HG03571 (cell line): Measurements from ENCODE around the gene NEK7.
"Not testable (repeated sequence)": the region's sequence is repeated elsewhere in the genome, so short reads cannot be mapped to it uniquely, and the experiment has no call there.

Experiments
- ATAC-seq: cut with Tn5 transposase; IDR thresholded peaks from one replicate; pipeline ENCODE4 v1.9.1; 2021; ENCODE audit not compliant: unreplicated experiment

Gene NEK7

DNA sequence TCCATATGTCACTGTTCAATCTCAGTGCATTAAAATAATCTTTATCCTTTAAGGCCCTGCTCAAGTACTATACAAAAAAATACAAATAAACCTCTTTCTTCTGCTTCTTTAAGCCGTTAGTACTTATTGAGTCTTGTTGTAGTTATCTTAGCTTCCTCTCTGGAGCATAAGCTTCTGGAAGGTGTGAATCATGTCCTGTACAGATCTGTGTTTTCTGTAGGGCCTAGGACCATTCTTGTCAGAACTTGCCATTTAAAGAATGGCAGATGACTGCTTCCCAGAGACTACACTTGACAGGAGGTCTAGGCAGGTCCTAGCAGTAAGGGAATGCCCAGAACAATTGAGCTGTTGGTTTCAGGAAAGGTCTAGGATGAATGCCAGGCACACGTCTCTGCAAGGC is 12.9 kb downstream of the NEK7 start:
- ATAC-seq, result no peak

DNA sequence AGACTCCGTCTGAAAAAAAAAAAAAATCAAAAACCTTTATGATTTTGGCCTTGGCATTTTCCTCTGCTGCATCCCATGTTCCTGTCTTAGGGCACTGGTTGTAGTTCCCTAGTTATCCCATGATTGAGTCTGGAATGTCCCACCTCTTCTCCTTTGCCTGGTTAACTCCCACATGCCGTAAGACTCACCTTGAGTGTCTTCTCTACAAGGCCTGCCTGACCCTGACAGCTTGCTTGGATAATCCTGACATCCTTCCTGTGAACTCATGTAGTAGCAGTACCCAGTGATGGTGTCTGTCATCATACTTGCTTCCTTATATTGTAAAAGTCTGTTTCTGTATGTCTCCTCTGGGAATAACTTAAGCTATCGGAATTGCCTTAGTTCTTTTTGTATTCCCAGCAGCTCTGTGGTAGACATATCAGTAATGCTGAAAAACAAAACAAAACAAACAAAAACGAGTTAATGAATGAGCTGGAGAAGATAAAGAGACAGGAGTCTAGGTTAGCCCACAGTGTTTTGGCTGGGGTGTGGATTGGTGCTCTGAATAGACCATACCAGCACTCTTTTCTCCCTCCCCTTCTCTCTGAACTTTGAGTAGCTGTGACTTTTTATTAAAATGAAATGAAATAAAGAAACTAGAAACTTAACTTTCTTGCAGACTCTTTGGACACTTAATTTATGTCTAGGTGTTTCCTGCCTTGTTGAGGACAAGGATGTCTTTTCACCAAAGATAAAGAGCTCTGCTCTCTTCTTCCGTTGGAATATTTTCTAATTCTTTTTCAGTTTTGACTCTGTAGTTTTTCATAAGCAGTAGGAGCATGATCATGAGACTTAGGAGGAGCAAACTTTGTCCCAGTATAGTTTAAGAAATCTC is 15.1 kb downstream of the NEK7 start:
- no peak for ATAC-seq

DNA sequence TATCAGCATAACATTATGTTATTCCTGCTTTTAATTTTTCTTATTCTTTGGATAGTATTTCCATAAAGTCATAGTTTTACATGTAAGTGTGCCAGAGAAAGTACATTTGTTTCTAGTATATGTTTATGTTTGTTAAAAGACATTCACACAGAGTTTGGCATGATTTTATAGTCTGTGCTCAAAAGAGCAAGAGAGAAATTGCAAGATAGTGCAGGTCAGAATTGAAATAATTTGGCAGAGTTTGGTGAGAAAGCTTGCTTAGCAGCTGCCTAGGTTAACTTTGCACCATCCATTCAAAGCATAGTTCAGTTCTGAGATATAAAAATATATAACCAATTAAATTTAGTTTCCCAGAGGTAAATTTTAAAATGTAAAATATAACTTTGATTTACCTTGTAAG is 17.0 kb downstream of the NEK7 start:
- no peak for ATAC-seq

DNA sequence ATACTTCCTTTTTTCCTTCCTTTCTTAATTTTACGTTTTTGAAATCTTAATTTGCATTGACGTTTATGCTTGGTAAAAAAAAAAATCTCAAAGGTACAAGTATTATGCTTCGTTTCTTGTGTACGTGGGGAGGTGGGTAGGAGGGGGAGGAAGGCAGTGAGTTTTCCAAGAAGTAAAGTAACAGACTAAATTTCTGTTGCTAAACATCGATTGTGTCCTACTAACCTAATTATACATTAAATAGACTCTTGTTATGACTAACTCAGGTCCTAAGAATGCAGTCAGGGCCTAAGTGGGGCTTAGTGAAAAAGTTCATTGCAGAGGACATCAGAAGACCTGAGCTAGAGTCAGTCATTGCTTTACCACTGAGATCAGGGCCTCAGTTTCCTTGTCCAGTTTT is 17.5 kb downstream of the NEK7 start:
- peak; percentile 47 for ATAC-seq

DNA sequence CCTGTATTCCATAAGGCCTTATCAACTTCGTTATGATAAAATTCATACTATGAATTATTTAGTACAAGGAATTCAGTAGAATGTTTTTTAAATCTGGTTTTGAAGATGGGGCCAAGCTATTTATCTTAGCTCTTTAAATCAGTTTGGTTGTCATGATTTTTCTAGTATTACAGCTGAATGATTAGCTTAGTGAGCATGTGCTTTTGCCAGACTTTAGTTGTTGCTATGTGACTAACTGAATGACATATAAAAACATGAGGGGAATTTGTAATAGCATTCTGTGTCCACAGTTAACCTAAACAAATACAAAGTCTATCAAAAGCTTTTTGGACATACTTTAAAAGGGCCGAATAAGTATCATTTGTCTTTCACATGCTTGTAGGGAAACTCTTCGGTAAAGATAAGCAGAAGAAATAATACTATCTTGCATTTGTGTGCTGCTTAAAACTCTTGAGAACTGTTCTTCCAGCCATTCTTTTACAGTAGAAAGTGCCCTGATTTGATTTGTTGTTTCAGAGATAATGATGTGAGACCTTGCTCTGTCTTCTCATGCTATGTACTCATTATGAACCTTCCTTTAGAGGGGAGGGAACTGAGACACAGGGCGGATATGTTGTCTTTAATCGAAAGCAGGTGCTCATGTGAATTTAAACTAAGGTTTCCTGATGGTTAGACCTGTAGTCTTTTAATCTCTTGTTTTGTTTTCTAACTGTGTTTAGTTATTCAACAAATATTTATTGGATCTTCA is 18.8 kb downstream of the NEK7 start:
- ATAC-seq, result peak; percentile 88

DNA sequence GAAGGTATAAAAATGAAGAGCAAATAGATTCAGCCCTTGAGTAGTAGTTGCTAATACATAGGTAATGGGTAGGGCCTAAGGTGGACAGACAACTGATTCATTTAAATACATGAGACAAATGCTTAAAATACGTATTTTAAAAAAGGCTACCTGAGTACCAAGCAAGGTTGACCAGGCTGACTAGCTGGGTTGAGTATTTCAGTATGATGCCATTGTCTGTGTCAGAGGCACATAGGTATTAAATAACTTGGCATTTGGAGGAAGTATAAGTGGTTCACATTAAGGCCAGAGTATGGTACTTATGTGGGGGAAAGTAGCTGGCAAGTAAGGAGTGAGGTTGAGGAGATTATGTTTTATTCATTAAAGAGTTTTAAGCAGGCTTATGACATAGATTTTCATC is 19.4 kb downstream of the NEK7 start:
- peak; percentile 8 for ATAC-seq

DNA sequence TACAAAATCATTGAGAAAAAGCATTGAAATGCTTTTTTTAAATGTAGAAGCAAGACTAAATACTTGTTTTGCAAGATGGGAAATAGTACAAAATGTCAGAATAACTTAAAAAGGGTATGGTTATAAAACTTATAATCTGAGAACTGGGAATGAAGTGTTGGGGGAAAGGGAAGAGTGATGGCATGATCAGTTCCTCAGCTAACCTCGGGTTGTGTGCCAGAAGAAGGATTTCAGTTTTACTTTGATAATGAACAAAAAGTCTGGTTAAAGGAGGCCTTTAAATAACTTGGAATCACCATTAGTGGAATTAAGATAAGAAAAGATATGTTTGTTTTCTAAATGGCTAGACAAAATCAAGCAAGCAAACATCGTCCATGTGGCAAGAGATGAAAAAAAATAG is 20.7 kb downstream of the NEK7 start:
- ATAC-seq, result no peak

DNA sequence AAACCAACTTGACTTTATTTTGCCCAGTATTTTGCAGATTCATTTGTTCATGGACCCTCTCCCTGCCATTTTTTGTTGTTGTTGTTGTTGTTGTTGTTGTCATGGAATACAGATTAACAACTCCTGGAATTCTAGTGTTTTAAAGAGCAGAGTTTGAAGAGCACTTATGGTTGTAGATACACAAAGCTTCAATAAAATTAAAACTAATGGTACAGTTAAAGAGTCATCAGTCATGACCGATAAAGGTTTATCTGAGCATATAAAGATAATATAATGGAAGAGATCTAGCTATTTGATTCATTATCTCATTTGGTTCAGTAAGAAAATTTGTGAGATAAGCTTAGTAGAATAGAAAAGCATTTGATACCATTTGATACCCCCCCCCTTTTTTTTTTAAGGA is 21.8 kb downstream of the NEK7 start:
- ATAC-seq, result no peak

DNA sequence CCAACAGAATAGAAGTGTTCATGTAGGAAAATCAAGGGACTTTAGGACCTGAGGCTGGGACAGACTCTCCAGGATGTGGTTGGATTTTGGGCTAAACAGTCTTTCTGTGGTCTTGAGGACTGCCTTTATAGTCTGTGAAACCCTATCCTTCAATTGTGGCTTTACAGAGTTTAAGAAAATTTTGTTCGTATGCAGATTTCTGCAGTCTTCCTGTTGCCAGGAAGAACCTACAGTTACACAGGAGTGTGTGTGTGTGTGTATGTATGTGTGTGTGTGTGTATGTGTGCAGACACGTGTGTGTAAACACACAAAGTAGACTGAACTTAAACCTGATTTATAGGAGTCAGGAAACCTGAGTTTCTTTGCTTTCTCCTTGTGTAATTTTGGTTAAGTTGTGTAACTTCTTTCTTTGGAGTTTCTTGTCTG is 22.8 kb downstream of the NEK7 start:
- peak; percentile 41 for ATAC-seq

DNA sequence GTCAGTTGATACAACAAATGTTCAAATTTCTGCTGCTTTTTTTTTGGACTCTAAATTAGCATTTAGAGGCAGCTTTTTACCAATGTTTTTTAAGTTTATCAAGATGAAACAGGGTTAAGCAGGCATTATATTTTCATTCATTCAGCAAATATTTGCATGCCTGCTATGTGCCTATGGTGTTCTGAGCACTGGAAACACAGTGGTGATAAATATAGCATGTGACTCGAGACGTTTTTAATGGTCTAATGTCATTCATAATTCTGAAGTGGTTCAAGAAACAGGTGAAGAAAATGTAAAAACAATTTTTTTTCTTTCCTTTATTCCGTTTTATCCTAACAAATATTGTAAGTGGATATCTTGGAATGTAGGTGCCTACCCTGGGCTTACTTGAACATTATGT is 26.8 kb downstream of the NEK7 start:
- ATAC-seq, result no peak

DNA sequence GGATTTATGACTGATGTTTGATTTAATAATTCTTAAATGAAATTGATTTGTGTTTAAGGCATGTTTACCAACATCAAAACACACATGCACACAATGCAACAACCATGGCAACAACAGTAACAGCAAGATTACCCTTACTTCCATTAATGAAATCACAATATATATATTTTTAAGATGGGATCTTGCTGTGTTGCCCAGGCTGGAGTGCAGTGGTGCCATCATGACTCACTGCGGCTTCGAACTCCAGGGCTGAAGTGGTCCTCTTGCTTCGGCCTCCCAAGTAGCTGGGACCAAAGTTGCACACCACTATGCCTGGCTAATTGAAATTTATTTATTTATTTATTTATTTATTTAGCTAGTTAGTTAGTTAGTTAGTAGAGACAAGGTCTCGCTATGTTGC is 27.7 kb downstream of the NEK7 start:
- no peak for ATAC-seq

DNA sequence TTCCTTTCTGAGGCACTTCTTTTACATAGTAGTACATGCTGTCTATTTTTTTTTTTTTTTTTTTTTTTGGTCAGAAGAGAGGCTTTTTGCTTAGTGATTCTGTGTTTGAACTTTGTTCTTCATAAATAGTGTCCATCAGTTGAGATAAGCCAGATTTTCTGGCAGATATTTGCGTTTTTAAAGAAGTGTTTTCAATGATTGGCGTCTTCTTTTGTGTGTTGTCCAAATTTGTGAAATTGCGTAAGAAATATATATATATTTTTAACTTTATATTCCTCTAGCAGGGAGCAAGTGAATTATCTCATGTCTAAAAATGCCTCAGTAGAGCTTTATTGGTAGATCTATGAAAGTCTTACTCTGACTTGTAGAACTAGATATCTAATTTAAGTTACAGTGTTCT is 28.3 kb downstream of the NEK7 start:
- ATAC-seq, result no peak

DNA sequence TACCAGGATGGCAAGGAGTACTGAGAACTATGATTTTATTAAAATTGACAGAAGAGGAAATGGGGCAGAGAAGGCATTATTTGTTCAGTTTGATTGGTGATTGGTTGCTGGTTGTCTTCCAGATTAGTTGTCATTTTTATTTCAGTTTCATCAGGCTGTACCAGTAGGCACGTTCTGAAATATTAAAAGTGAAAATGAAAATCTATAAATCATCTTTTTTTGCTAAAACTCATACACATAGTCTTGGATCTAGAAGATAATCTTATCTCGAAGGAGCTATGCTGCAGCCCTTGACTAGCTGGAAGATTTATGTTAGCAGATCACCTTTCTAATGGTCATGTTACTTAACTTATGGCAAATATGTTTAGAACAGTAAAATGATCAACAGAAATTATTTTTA is 29.0 kb downstream of the NEK7 start:
- ATAC-seq, result peak; percentile 50

DNA sequence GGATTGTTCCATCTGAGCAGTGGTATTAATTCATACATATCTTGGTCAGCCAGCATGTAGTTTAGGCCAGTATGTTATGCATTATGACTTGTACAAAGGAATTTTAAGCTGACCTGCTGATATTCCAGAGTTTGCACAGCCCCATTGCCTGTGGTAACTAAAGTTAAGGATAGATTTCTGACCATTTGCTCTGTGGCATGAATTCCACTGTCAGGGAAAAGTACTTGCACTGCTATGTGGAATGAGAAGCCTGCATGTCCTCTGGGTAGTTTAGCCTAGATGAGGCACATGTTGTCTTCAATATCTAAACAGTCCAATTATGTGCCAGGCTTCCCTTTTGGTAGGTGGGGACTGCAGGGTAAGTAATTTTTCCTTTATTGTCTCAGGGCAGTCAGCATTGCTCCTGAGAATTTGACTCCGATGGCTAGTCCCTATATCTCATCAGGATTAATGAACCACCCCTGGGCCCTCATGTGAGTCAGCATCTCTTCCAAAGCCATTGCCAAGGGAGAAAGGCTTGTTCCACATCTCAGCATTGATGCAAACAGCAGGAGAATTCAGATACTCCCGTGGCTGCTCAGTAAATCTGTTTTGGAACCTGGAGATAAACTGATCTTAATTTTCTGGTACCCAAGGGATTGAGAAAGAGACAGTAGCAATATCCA is 30.2 kb downstream of the NEK7 start:
- ATAC-seq, result no peak

DNA sequence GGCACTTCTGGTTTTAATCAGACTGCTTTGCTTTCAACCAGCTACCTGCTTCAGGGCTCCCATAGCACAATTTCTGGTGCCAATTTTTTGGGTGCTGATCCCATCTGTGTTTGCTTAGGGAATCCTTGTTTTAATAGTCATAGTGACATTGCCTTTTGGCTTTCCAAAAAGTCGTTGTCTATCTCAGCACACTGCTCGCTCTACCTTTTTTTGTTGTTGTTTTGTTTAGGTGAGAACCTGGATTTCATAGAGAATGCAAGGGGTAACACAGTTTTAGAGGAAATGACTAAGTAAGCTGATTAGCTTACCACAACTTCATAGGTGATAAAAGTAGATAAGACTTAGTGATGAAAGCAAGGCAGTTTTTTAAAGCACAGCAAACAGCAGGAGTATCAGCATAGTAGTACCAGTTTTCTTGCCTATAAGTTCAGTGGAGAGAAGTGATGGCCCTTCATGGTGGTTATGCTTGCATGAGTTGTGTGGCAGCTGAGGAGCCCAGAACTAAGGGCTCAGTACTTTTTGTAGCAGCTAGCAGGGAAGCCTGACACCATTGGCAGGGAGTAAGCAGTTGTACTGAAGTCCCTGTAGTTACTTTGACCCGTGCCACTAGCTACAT is 31.3 kb downstream of the NEK7 start:
- no peak for ATAC-seq

DNA sequence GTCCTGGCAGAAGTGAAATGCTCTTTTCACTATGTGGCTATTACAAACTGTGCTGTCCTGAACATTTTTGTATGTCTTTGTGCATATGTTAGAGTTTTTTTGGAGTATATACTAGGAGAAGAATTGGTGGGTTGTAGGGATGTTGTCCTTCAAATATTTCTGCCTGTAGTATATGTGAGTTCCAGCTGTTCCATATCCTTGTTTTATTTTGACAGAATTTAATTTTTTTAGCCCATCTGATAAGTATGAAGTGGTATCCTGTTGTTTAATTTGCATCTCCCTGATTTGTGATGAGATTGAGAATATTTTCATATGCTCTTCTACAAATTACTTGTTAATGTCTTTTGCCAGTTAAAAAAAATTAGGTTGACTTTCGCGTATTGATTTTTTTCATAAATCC is 34.3 kb downstream of the NEK7 start:
- ATAC-seq, result no peak

DNA sequence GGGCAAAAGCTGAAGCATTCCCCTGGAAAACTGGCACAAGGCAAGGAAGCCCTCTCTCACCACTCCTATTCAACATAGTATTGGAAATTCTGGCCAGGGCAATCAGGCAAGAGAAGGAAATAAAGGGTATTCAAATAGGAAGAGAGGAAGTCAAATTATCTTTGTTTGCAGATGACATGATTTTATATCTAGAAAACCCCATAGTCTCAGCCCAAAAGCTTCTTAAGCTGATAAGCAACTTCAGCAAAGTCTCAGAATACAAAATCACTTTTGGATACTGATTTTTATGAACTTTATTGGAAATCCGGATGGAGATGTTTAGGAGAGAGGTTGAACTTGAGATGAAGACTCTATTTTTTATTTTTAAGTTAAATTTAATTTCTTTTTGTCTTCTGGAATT is 37.1 kb downstream of the NEK7 start:
- not testable (repeated sequence) for ATAC-seq

DNA sequence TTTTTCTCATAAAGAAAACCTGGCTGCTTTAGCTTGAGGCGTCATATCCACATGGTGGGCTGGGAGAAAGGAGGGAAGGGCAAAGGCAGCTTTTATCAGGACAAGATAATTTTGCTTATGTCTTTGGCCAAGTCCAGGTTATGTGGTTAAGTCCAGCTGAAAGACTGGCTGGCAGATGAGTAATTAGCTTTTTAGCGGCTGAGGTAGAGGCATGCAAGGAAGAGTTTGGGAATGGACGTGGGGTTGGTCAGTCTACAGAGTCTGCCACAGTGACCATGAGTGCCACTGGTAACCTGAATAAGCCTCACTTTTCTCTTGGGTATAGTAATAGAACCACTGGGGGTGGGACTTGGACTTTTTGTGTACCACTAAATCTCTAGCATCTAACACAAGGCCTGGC is 39.8 kb downstream of the NEK7 start:
- ATAC-seq, result no peak

DNA sequence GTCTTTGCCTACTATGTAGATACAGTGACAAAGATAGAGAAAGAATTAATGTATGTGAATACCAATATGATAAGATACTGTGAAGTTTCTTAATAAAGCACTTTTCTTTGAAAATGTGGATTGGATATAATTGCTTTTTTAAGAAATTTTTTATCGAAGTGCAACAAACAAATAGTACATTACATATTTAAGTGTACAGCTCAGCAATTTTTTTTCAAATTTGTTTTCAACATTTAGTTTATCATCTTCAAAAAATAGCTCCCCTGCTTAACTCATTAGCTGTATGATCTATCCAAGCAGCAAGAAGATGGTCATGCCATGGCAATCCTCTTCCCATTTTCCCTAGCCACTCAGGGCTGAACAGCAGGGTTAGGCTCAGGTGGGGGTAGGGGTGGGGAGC is 40.5 kb downstream of the NEK7 start:
- ATAC-seq, result no peak

DNA sequence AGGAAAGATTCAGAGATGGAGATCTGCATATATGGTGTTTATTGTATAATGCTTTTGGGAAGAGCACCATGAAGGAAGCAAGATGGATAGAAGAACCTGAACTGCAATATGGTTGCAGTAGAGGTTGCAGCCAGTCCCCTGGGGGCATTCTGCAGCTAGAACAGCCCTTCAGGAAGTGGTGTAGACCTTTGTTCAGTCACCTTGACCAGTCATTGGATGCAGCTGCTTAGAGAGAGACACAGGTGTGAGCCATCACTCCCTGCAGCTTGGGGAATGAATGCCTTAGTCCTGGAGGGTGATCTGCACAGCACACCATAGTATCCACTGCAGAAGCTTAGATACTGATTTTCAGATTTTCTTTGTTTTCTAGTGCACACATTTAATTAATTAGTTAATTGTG is 42.3 kb downstream of the NEK7 start:
- ATAC-seq, result peak; percentile 73

DNA sequence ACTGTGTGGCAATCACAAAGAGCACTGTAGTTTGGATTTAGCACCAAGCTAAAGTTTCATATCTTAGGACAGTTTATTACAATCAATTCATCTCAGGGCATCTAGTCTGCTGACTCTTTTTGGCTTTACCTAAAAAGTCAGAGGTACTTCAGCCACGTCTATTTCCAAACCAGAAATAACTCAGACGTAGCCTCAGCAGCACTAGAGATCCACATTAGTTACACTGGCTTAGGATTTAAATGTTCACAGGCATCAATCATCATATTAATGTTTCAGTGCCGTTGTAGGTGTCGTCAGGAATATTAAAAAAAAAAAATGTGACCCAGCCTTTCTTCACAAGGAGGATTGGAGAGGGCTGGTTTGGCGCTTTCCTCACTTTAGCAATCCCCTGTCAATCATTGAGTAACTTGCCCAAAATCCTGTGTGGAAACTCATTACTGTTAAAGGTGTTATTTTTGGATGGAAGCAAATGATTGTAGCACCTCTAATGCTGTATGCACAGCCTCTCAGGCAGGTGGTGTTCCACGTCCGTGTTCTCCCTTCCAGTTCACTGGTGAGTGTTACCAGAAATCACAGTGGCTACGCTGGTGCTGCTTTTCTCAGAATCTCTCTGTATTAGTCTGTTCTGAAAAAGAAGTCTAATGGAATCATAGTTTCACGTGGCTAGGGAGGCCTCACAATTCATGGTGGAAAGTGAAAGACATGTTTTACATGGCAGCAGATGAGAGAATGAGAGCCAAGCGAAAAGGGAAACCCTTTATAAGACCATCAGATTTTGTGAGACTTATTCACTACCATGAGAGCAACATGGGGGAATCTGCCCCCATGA is 45.4 kb downstream of the NEK7 start:
- ATAC-seq, result peak; percentile 72
